HL-60/S4 (cell line): ENCODE results near the gene GUCY1A2.

Experiments used
- in situ Hi-C: fragments of 300-500 bp; cut with MboI; formaldehyde crosslinking; loops from 2 replicates; pipeline ENCODE4 v1.14.3; 2022; ENCODE audit warnings: low sequenced_read_pairs

The GUCY1A2 gene

DNA sequence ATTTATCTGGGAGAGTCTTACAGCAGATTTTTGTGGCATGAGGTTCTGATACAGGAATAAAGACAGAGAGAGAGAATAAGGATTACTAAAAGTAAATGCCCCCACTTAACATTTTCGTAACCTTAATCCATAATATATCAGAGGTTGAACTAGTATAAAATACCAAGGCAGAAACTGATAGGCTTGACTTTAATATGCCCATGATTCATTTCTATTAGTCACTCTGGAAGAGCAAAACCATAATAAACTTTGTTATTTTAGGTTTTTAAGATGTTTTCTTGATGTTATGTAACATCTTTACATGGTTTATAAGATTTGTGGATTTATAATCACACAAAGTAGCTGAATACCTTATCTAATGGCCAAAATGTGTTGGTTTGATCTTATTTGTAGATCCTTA lies 19.1 kb downstream of the GUCY1A2 start:
- in situ Hi-C loops, result no loop called here

DNA sequence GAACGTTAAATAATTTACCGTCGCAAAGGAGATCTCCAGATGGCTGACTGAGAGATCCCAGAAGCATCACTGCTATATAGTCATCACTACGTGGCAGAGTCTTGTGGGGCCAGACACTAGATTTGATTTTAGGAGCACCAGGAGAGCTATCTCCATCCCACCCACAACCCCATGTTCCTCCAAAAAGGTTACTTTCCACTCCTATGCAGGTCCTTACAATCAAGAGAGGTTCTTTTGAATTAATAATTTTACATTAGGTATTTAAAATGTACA lies 19.4 kb downstream of the GUCY1A2 start:
- in situ Hi-C loops, result no loop called here

DNA sequence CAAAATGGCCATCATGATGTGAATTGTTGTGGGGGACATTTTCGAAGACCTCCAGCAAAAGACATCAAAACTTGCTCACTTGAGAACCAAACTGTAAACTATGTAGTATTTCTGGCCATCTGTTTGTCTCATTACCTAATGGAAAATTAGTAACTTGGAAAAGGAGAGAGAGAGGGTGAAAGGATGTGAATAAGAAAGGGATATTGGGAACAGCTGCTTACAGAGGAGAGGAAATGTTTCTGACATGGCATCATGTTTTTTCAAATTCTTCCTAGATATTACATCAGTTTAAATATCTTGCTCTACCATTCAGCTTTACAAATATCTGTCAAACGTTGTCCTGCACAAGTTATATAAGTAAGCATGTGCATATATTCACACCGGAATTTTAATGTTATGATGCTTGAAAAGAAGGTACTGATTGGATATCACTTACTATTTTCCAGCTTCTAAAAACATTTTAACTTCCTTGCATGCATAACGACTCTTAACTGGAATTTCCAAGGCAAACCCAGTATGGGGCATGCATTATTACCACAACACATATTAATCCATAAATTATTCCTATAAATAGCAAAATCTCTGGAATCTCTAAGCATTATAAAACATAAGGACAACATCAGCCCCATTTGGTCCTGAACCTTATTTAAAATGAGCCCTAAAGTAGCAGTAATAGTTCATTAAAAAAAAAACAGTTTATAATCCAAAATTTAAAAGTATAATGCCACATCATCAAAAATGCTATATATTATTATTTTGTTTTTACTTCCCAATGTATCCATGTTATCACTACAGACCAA lies 20.0 kb downstream of the GUCY1A2 start:
- in situ Hi-C loops, result no loop called here

DNA sequence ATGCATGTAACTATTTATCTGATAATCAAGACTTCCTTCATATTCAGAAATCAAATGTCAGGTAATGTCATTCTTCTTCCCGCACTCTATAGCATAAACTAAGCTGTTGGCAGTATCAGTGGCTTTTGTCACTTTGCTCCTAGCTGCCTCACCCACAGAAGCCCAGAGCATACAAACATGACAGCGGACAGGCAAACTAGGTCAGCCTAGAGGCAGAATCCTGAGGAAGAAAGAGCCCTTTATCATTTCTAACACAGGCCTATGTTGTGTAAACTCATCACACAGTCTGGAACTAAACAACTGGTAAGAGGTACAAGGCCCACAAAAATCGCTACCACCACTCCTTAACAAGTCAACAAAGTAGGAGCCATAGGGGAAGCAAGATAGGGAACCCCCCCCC lies 21.0 kb downstream of the GUCY1A2 start:
- in situ Hi-C loops, result no loop called here

DNA sequence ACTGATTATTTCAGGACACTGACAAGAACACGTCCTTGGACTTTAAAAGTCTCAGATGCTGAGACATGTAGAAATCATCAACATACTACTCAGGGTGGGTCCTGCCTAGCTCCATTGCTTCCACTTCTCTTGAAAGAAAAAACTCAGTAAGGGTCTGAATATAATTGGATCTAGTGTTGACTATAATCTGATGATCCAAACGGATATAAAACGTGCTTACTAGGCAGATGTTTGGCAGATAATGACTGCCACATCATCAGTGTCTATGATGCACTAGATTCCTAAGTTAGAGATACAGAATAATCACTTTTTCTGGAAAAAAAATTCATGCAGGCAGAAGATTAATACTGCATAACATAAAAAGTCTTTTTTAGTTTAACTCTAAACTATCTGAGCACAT lies 21.6 kb downstream of the GUCY1A2 start:
- in situ Hi-C loops, result no loop called here

DNA sequence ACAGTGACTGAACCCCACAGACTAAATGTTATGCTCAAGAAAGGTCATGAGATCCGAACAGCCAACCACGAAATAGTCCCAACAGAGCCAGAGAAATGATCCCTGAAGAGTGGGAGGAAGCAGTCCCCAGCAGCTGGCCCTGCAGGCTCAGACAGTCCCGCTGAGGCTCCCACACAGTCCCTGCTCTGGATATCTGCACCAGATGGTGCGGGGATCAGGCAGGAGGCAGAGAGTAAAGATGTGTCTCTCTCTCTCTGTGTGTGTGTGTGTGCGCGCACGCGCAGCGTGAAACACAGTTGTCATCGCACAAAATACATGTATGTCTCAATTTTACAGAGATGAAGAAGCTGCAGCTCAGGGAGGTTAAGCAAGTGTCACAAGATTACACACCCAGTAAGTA lies 27.9 kb downstream of the GUCY1A2 start:
- in situ Hi-C loops, result no loop called here

DNA sequence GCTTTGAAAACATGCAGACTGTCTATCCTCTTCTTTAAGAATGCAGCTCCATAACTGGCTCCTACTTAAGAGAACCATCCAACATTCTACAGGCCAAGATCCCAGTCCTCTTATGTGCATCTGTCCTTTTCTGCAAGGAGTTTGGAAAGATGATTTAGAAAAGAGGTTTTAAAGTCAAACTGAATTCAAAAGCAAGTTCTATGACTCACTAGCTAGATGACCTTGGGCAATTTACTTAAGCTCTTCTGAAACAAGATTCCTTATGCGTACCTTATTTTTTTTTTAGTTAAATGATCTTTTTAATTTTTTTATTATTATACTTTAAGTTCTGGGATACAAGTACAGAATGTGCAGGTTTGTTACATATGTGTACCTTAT lies 29.2 kb downstream of the GUCY1A2 start:
- in situ Hi-C loops, result no loop called here

DNA sequence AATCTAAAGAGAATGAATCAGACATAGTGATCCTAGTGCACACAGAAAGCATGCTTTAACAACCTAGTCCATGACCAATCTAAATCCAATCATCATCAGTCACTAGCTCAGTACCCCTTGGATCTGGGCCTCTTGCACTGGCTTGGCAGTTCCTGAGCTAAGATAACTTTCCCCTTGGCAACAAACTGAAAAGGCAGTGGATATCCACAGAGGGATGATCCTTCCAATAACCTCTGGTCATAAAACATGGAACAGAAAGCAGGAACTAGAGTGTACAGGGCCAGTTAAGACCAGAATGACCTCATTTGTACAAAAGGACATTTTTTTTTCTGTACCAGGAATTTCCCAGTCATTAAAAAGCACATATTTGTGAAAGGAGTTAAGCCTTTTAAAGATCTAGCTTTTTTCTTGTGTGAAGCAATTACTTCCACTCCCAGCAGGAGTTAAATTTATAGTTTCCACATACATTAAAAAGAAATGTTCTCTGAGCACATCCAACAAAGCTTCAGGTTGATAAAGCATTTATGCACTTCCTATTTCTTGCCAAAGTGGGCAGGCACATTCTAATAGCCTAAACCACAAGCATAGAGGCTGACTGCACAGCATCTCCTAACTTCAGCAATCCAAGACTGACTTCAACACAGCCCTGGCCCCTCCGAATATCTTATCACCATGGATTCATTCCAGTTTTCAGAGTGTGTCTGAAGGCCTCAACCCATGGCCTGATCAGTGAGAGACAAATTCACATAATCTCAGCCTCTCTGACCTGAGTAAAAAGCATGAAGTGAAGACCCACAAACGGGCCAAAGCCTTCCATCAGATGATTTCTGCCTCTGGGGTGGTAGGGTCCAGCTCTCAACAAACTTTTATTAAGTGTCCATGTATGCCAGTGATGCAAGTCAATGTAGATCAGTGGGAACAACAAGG lies 29.9 kb downstream of the GUCY1A2 start:
- in situ Hi-C loops, result no loop called here

DNA sequence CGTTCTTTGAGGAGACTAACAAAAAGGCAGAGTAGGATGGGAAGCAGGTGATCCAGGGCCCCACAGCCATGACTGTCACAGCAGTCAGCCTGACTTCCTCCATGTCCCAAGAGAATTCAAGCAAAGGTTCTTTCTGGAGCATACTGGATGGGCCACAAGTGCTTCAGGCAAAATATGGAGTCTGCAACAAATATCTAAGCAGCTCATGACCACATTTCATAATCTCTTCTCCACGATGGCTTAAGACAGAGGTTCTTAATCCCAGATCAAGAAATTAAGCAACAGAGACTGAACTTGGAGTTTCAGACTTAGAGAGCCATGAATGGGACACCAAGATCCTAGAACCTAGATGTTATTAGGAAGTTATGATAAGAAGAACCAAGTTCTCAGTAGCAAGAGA lies 31.6 kb downstream of the GUCY1A2 start:
- in situ Hi-C loops, result no loop called here

DNA sequence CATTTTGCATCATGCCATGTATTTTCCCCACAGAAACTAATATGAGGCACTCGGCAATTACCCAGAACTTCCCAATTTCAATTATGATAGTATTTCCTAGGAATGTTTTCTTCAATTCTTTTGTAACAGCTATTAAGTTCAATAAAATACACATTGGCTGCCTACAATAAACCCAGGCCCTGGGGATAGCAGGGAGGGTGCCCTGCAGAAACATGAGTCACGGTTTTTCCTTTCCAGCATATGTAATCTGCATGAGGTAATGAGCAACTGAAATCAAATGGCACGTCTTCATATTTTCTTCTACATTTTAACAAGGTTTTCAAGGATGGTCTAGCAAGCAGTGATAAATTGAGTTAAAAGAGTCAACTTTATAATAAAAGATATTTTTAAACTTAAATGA lies 32.0 kb downstream of the GUCY1A2 start:
- in situ Hi-C loops, result no loop called here

DNA sequence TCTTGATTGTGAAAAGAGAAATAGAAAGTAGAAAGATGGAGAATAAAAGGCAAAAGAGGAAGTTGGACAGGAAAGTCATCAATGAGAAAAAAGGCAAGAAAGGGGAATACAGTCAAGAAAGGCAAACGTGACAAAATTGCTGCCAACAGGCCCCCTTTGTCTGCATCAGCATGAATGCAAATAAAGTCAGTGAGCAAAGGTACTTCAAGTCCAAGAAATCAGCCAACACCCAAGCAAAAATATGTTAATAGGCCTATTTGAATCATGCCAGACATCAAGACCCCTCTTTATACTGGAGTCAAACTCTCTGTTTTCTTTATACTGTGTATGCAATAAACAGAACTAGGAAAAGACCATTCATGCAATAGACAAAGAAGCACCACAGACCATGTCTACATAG lies 34.3 kb downstream of the GUCY1A2 start:
- in situ Hi-C loops, result no loop called here

DNA sequence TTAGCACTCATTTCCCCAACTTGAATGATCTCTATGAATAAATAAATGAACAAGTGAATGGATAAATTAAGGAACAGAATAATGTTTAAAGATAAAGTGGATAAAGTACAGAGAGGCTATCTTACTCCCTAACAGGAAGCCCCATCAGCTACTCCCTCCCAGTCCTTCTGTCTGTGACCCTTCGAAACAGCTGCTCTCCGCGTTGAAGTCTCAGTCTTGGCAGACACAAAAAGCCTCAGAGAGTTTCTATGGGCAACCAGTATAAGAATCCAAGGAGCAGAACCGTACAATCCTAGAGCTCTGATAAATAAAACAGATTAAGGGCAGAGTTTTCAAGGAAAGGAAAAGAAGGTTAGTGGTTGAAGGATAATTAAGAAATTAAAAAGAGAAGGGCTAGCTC lies 35.0 kb downstream of the GUCY1A2 start:
- in situ Hi-C loops, result no loop called here

DNA sequence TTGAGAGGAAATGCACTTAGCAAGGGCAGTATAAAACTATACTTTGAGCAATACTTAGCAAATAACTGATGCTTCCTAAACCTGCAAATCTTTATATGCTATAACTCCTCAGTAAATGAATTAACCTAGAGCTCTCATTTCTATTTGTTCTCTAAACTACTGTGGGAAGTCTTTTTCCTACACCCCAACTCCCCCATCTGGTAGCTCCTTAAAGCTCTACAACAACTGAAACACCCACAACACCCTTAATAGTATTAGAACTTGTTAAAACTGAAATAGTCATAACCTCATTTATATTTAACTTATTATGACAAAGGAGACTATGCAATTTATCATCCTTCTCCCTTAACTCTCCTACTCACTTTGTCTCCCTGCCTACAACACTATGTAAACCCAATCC lies 43.4 kb downstream of the GUCY1A2 start:
- in situ Hi-C loops, result no loop called here

DNA sequence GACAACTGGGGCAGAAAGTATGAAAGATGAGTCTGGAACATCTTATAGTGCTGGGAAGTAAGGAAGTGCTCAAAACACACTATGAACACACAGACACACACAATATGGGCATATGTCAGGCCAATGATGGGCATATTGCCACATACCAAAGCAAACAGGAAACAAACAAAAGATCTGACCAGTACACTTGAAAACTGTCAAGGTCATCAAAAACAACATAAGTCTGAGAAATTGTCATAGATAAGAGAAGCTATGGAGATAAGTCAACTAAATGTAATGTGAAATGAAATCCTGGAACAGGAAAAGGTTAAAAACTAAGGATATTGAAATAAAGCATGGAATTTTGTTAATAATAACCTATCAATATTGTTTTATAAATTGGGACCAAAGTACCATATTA lies 46.4 kb downstream of the GUCY1A2 start:
- in situ Hi-C loops, result no loop called here

DNA sequence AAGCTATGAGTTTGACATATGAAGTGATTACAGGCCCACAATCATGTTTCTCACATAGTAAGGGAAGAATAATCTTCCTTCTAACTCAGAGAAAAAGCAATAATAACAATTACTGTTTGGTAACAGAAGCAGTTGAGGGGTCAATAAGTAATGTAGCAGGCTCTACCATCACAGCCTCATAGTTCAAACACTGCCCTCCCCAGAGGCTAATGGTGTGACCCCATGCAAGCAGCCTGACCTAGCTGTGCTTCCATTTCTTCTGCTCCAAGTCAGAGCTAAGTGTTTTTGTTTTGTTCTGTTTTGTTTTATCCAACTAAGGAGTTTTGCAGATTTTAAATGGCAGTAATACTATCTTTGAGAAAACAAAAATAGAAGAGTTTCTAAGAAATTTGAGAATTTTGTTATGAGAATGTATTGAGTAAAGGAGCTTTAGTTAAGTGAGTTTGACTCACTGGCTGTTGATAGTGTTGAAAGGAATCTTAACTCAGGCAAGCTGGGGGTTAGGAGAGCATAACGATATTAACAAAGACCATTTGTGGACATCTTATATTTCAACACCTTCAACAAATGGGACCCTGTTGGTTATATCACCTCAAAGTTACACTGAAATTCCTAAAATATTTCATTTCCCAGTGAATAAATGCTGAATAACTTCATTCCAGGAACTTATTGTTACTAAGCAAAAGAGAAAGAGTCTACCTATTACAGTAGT lies 48.5 kb downstream of the GUCY1A2 start:
- in situ Hi-C loops, result no loop called here

DNA sequence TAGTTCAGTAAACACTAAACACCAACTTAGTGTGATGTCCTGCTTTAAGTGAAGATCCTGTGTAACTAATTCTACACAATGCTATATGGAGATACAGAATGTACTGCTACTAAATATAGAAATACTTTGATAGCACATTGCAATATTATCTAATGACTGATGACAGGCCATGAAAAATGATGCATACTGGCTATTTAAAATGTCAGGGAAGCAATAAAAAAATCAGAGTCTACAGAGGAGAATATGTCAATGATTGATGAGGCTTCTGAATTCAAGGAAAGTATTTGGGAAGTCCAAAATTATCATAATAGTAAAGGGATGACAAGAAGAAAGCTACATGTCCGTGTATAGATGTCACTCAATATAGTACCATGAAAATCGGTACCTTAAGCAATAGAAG lies 55.3 kb downstream of the GUCY1A2 start:
- in situ Hi-C loops, result no loop called here

DNA sequence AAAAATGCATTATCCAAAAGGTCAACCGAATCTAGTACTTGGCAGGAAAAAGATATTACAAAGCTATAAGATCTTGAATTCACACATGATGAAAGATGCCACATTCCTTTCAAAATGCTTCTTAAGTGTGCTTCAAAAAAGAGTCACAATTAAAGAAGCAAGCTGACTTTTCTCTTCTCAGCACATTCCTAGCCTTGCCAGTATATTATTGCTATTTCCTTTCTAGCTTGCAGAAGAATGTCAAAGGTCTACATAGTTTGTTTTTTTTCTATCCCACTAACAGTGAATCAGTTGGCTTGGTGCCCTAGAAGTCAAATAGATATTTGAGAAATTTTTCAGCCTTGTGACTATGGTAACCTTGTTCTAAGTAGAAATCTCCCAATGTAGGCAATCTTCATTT lies 56.8 kb downstream of the GUCY1A2 start:
- in situ Hi-C loops, result no loop called here

DNA sequence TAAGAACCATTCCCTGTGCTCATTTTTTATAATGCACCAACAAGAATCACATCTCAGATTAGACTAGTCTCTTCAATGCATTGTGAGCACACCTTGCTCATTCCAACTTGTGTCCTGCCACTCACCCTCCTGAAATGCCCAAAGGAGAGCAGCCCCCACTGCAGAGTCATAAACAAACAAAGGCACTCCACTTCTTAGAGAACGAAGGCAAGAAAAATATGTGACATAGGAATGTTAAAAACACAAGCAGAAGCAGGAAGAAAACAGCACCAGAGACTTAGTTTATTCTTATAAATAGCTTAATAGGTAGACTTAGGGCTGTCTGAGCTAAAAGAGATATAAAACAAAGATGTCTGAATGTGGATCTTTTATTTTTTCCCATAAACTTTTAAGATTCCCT lies 57.2 kb downstream of the GUCY1A2 start:
- in situ Hi-C loops, result no loop called here

DNA sequence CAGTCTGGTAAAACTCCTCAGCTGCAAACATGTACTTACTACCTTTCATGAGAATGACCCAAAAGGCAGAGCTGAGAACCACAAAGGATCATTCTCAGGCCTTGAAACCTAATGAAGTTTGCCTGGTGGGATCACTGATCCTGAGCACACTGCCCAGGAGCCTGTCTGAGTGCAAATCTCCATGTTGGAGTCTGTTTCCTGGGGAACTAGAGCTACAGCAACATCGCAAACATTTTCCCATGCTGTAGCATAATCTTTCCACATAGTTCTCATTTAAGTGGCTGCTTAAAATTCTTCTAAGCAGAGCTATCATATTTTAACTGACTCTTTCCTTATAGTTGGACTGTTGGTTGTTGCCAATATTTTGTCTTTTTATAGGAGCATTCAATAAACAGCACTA lies 58.5 kb downstream of the GUCY1A2 start:
- in situ Hi-C loops, result no loop called here

DNA sequence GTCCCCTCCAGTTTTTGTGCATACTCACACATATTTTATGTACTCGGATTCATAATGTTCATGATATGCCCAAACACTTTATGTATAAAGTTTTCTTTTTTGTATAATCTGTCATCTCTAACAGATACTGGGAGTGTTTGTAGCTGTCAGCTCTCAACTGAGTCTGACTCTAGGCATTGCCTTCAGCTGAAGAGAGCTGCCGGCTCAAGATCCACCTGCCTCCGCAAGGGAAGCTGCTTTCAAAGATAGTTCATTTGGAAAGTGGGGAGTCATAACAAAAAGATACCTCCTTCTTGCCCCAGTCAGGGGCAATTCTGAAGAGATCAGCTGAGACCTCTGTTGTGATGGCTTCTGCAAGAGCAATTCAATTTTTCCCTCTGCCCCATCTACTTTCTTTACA lies 58.9 kb downstream of the GUCY1A2 start:
- in situ Hi-C loops, result no loop called here

DNA sequence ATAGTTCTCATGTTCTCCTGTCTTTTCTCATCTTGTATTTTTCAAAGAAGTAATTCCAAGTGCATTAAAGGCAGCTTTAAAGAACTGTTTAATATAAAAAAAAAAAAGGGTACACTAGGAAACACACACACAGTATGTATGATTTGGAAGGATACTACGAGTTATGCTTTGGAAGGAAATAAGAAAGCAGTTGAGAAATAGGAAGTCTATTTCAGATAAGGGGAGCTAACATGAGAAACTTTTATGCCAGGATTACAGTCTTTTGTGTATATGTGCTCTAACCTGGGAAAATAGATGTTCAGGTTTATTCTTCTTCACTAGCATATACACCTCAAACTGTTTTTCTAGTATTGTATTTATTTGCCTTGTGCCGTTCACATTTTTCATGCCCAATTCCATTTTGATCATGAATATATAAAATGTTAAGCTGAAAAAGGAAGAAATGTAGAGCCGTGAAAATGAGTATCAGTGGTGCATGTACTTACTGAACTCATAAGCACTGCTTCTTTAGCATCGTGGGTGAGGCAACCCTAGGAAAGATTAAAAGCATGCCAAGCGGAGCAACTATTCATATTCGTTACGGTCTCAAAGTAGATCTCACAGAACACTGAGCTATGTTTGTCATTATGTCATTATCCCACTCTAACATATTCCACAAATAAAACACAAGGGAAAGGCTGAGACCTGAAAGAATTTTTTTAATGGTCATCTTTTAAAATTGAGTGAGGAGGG lies 59.6 kb downstream of the GUCY1A2 start:
- in situ Hi-C loops, result no loop called here
